Inferior parietal cortex (tissue), 1 donor: ENCODE measurements around the gene GRK1.
A peak's percentile ranks its signal among the peaks of the same experiment; 100 is the strongest.
"Not testable (repeated sequence)": the region's sequence is repeated elsewhere in the genome, so short reads cannot be mapped to it uniquely, and the experiment has no call there.

Experiments used
- DNase-seq: peaks from one replicate; pipeline ENCODE4 v3.0.0-alpha.2; 2016; ENCODE audit errors: extremely low spot score

GRK1 gene

DNA sequence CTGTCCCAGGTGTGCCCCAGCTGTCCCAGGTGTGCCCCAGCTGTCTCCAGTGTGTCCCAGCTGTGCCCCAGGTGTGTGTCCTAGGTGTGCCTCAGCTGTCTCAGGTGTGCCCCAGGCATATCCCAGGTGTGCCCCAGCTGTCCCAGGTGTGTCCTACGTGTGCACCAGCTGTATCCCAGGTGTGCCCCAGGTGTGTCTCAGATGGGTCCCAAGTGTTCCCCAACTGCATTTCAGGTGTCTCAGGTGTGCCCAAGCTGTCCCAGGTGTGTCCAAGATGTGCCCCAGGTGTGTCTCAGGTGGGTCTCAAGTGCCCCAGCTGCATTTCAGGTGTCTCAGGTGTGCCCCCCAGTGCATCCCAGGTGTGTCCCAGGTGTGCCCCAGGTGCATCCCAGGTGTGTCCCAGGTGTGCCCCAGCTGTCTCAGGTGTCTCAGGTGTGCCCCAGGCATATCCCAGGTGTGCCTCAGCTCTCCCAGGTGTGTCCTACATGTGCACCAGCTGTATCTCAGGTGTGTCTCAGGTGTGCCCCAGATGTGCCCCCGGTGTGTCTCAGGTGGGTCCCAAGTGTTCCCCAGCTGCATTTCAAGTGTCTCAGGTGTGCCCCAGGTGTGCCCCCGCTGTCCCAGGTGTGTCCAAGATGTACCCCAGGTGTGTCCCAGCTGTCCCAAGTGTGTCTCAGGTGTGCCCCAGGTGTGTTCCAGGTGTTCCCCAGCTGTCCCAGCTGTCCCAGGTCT is 1.3 kb upstream of the GRK1 start:
- DNase-seq = no peak

DNA sequence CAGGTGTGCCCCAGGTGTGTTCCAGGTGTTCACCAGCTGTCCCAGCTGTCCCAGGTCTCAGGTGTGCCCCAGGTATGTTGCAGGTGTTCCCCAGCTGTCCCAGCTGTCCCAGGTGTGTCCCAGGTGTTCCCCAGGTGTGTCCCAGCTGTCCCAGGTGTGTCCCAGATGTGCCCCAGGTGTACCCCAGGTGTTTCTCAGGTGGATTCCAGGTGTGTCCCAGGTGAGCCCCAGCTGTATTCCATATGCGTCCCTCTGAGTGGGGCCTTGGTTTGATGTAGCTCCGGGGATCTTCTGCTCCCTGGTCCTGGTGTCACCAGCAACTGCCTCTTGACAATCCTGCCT is 719 bp upstream of the GRK1 start:
- DNase-seq = no peak

DNA sequence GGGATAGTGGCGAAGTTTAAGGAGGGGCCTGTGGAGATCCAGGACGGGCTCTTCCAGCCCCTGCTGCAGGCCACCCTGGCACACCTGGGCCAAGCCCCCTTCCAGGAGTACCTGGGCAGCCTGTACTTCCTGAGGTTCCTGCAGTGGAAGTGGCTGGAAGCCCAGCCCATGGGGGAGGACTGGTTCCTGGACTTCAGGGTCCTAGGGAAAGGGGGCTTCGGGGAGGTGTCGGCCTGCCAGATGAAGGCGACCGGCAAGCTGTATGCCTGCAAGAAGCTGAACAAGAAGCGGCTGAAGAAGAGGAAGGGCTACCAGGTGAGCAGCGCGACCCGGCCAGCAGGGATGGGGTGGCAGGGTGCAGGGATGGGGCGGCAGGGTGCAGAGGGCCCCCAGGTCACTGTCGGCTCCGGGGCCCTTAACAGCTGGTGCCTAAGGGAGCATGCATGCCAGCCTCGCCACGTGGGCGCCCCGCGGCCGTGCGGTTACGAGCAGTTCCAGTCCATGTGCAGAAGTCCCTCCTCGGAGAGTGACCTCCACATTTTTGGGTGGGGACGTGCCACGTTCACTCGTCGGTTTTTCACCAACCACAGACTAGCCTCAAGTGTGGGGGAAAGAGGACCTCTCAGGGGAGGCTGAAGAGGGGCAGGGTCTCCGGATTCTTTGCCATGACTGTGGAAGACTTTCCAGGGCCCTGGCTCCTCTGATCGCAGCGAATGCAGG is 912 bp downstream of the GRK1 start:
- DNase-seq = no peak

DNA sequence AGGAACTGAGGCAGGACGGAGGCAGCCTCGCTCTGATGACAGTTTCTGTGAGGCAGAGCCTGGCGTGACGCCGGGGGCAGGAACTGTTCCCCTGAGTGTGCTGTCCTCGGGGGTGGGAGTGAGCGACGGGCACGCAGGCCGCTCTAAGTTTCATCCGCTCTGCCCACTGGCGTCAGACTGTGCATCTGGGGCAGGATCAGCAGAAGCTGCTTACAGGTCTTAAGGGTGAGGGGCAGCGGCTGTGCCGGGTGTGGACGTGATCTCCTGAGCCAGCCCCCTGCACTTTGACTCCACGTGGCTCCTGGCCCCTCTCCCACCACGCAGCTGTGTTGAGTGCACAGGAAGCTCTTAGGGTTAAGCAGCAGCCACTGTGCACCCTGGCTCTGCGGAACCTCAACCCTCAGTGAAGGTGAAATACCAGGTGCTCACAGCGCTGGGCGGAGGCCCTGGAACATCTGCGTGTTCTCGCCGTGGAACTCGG is 1.5 kb downstream of the GRK1 start:
- no peak for DNase-seq

DNA sequence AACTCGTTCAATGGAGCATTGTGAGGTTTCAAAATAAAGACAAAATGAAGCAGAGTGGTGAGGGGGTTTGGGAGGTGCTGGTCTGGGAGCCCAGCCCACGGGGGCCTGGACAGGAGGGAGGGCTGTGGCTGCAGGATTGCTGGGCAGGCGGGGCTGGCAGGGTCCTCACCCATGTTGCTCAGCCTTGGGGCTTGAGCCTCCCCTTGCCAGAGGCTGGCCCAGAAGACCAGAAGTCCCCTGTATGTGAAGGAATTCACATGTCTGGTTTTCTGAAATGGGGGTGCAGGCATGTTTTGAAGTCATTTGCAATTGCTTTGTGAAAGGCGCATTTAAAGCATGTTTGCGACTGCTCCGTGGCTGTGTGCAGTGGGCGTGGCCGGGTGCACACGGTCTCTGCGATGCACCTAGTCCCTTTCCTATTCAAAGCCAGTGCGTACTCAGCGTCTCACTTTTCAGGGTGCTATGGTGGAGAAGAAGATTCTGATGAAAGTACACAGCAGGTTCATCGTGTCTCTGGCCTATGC is 2.3 kb downstream of the GRK1 start:
- DNase-seq = no peak

DNA sequence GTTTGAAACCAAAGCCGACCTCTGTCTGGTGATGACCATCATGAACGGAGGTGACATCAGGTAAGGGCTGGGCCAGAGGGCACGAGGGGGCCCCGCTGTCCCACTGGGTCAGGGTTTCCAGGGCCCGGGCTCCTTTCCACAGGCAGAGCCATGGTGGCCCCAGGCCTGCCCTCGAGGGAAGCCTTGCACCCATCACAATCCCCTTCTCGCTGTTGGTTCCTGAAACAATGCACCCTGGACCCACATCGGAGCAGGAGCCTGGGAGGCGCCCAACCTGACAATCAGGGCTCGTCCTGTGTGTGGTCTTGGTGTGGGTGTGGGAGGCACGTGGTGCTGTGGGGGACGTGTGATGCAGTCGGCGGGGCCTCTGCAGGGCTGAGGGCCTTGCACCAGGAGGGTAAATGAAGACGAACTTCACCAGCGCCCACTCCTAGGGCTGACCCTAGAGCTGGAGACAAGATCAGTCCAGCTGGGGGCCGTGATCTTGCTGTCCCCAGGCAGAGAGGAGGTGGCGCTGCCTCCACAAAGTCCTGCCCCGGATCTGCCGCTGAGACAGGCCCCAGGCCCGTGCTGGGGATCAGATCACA is 2.8 kb downstream of the GRK1 start:
- DNase-seq = no peak

DNA sequence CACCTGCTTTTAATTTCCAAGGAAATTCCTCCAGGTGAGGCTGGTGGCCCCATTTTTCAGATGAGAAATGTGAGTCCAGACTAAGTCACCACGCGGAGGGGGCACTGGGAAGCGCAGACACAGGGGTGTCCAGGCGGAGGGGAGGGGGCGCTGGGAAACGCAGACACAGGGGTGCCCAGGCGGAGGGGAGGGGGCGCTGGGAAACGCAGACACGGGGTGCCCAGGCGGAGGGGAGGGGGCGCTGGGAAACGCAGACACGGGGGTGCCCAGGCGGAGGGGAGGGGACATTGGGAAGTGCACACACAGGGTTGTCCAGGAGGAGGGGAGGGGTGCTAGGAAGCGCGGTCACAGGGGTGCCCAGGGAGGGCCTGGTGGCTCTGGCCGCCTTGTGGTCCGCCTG is 3.5 kb downstream of the GRK1 start:
- no peak for DNase-seq

DNA sequence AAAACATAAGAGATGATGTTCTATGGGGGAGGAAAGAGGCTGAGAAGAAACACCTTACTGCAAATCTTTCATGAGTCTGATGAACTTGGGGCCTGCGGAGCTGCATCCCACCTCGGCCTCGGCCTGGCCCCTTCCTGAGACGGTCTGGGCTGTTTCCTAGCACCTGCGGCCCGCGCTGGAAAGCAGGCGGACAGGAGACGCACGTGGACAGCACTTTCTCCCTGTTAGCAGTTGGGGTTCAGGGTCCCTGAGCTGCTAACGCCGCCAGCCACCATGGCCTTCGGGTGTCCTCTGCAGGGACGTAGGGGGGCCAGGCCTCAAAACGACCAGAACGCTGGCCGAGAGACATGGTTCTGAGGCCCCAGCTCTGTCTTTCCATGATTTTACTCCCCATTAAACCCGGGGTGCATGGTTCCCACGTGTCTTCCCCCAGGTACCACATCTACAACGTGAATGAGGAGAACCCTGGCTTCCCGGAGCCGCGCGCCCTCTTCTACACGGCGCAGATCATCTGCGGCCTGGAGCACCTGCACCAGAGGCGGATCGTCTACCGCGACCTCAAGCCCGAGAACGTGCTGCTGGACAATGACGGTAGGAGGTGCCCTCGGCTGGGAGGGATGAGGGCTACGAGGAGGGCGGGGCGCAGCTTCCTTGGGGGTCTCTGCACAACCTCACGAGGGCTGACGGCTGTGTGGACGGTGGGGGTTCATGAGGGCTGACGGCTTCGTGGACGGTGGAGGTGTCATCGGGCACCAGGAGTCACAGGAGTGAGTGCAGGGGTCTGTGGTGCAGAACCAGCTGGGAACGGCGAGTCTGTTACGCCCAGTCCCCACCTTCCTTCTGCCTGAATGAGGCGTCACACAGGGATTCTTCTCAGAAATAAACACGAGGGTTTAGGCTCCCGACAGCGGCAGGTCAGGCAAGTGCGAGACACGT is 4.3 kb downstream of the GRK1 start:
- no peak for DNase-seq

DNA sequence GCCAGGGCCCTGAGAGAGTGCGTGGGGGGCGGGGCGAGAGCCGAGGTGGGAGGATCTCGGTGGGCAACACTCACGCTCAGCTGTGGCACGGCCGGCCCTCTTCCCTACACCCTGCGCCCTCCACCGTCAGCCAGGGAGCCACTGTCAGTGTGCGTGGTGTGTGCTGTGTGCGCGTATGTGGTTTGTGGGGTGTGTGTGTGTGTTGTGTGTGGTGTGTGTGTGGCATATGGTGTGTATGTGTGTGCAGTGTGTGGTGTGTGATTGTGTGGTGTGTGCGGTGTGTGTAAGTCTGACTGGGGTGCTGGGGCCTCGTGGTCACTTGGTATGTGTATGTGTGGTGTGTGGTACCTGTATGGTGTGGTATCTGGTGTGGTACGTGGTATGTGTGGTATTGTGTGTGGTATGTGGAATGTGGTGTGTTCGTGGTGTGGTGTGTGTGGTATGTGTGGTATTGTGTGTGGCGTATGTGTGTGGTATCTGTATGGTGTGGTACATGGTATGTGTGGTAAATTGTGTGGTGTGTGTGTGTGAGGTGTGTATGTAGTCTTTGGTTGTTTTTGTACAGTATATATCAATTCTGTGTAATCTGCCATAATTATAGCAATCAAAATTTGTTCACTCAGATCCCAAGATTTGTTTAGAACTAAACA is 5.1 kb downstream of the GRK1 start:
- DNase-seq = no peak

DNA sequence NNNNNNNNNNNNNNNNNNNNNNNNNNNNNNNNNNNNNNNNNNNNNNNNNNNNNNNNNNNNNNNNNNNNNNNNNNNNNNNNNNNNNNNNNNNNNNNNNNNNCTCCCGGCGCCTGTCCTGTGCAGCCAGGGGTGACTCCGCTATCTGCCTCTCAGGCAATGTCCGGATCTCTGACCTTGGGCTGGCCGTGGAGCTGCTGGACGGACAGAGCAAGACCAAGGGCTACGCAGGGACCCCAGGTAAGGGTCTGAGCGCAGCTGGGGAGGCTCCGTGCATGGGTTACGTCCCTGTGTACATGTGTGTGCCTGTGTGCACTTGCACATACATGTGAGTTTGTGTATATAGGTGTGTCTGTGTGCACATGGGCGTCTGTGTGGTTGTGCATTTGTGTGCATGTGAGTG is 55.9 kb downstream of the GRK1 start:
- DNase-seq = no peak

DNA sequence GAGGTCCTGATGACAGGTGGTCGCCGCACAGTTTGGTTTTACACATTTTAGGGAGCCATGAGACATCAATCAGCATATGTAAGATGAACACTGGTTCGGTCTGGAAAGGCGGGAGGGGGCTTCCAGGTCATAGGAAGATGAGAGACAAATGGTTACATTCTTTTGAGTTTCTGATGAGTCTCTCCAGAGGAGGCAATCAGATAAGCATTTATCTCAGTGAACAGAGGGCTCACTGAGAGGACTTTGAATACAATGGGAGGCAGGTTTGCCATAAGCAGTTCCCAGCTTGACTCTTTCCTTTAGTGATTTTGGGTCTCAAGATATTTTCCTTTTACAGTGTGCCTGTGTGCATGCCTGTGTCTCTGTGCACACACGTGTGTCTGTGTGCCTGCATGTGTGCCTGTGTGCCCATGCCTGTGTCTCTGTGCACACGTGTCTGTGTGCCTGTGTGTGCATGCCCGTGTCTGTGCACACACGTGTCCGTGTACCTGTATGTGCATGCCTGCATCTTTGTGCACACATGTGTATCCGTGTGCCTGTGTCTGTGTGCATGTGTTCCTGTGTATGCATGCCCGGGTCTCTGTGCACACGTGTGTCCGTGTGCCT is 56.5 kb downstream of the GRK1 start:
- DNase-seq = no peak

DNA sequence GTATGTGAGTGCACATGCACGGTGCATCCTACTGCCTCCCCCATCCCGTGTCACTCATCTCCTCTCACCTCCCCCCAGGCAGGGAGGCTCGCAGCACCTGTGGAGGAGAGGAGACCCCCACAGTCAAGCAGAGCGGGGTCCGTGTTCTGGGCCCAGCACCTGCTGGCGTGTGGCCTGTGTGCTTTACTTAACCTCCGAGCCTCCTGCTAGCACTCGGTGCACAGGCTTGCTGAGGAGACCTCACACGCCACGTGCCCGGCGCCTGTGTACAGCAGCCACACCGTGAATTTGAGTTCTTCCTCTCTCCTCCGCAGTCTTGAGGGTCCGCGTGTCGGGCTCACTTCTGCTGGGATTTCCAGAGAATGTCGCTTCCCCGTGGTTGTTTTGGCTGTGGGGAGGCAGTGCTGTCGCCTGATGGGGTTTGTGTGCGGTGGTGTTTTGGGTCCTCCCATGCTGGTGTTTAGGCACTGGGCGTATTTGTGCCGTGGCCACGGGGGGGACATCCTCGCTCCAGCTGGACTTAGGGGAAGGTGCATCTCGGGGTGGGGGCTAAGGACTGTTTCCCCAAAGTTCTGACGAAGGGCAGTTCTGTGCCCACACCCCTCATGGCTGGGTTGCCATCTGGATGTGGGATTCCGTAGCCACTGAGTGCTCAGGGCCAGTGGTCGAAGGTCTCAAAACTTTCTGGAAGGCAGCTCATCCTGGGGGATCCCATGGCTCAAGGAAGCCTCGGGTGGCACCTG is 57.2 kb downstream of the GRK1 start:
- no peak for DNase-seq

DNA sequence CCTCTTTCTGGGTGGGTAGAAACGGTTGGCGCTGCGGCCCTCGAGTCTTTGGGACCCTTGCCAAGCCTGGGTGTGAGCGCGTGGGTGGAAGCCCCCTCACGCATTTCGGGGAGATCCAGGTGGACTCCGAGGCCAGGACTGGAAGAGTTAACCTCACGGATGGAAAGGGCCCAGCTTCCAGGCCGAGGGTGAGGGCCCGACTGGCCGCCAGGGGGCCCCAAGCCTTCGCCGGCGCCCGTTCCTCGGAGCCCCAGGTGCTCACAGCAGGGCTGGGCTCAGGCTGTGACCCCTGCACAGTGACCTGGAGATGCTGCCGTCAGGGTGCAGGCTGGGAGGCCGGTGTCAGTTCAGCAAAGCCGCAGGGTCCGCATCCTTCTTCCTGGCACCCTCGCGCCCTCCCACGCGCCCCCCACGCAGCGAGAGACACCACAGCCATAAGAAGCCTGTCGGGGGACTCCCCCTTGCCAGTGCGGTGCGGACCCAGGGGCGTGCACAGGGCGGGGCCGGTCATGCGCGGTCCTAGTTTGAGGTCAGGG is 57.8 kb downstream of the GRK1 start:
- DNase-seq = peak; percentile 59

DNA sequence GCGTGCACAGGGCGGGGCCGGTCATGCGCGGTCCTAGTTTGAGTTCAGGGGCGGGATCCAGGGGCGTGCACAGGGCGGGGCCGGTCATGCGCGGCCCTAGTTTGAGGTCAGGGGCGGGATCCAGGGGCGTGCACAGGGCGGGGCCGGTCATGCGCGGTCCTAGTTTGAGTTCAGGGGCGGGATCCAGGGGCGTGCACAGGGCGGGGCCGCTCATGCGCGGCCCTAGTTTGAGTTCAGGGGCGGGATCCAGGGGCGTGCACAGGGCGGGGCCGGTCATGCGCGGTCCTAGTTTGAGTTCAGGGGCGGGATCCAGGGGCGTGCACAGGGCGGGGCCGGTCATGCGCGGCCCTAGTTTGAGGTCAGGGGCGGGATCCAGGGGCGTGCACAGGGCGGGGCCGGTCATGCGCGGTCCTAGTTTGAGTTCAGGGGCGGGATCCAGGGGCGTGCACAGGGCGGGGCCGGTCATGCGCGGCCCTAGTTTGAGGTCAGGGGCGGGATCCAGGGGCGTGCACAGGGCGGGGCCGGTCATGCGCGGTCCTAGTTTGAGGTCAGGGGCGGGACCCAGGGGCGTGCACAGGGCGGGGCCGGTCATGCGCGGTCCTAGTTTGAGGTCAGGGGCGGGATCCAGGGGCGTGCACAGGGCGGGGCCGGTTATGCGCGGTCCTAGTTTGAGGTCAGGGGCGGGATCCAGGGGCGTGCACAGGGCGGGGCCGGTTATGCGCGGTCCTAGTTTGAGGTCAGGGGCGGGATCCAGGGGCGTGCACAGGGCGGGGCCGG is 58.5 kb downstream of the GRK1 start:
- DNase-seq = not testable (repeated sequence)

DNA sequence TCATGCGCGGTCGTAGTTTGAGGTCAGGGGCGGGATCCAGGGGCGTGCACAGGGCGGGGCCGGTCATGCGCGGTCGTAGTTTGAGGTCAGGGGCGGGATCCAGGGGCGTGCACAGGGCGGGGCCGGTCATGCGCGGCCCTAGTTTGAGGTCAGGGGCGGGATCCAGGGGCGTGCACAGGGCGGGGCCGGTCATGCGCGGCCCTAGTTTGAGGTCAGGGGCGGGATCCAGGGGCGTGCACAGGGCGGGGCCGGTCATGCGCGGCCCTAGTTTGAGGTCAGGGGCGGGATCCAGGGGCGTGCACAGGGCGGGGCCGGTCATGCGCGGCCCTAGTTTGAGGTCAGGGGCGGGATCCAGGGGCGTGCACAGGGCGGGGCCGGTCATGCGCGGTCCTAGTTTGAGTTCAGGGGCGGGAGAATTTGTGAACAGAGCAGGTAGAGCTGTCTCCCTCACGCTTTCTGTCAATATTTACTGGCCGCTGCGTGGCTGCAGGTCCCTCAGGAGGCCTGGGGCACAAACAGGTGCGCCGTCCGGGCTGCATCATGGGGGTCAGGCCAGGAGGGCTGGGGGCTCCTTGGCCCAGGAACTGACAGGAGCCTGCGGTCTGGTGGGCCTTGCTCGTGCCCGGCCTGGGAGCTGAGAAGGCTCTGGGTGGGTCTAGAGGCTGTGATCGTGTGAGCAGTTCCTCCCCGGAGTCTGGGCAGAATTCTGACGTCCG is 59.2 kb downstream of the GRK1 start:
- not testable (repeated sequence) for DNase-seq

DNA sequence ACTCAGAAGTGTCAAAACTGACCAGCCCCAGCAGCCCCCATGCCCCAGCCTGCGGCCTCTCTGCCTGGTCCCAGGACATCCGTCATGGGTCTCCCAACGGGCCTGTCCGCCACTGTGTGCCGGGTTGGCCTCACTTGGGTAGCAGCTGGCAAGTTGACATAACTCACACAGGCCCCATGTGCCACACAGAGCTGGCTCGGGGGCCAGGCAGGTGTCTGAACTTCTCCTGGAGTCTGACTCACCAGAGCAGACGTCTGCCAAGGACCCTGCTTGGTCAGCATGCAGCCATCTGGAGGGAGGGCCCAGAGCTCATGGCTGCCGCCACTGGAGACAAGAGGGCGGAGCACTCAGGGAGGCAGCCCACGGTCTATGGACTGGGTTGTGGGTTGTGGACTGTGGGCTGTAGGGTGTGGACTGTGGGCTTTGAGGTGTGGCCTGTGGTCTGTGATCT is 60.0 kb downstream of the GRK1 start:
- DNase-seq = no peak

DNA sequence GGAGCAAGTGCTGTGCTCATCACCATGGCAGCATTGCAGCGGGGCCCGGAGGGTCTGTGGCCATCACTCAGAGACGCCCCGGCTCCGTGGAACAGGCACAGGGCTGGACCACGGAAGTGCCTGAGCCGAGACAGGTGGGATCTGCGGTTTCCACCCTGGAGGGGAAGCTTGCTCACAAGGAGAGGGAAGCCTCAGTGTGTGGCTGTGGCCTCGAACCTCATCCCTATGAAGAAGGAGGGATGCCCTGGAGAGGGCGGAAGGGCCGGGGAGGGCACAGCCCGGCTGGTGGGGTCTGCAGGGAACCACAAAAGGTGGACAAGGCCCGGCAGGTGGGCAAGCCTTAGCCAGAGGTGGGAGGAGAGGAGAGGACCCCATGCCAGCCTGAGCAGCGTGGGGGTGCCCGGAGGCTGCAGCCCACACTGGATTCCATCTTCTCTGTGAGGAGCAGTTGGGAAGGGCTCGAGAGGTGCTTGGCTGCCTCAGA is 61.6 kb downstream of the GRK1 start:
- DNase-seq = no peak
